ENCODE results near the gene MAN1C1. TPM values are rescaled to one million over a fixed set of nuclear protein-coding genes. Genes with fewer than 3 reads are reported as not detected.
"Not testable (repeated sequence)": the region's sequence is repeated elsewhere in the genome, so short reads cannot be mapped to it uniquely, and the experiment has no call there.

The MAN1C1 gene
- total RNA-seq, 1 experiment from 2014 or later, result 73.9 TPM

DNA sequence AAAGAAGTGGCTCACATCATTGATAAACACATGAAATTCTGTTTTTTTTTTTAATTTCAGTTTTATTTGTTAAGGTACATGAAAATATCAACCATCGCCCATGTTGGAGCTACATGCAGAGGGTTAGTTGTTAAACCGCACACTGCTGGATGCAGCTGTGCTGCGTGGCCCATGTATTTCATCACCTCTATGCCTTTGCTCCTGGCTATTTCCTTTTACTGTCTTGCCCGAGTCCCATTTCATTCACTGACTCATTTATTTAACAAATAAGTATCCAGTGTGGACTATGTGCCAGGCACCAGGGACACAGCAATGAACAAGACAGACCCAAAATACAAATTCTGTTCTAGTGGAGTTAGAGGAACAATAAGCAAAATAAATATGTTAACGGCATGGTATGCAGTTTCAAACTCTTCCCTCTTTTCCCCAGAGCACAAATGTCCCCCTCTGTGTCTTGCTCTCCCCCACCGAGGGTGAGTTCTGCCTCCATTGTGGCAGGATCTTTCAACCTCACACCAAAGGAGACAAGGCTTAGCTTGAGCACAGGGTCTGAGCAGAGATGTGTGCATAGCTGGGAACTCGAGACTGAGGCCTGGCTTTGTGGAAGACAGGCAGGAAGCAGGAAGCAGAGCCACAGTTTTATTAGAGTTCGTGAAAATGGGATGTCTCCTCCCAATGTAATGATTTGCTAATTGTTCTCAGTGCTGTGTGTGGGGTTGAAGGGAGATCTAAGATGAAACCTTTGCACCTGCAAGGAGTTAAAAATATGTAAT lies 44.6 kb downstream of the MAN1C1 start:
- H3K9me3 ChIP-seq (replicated peaks), result no peaks in the 10 kb centered on the region
- no peak overlapping the region for H3K27ac ChIP-seq
- H3K4me1 ChIP-seq, result peaks cover 10% of the 10 kb centered on the region
- no peak for DNase-seq
- H3K4me3 ChIP-seq, result no peak overlapping the region
- peaks cover 15% of the 10 kb centered on the region for H3K36me3 ChIP-seq
- no peaks in the 10 kb centered on the region for H3K27me3 ChIP-seq

- H3K4me1 ChIP-seq, result peaks cover 17% of the 10 kb centered on the region
- DNase-seq, result no peak
- no peak overlapping the region for H3K27ac ChIP-seq
- H3K27me3 ChIP-seq, result no peaks in the 10 kb centered on the region
- peaks cover 15% of the 10 kb centered on the region for H3K36me3 ChIP-seq
- H3K9me3 ChIP-seq (replicated peaks), result no peaks in the 10 kb centered on the region
- no peak overlapping the region for H3K4me3 ChIP-seq
Observed at GRCh38 chr1:25662061-25662460, 45.5 kb downstream of the MAN1C1 start.

GRCh38 chr1:25662959-25663358 lies 46.4 kb downstream of the MAN1C1 start:
- H3K36me3 ChIP-seq, result peaks cover 16% of the 10 kb centered on the region
- not testable (repeated sequence) for H3K4me3 ChIP-seq; H3K27me3 ChIP-seq; H3K9me3 ChIP-seq (replicated peaks); H3K27ac ChIP-seq; DNase-seq
- H3K4me1 ChIP-seq, result peaks cover 23% of the 10 kb centered on the region

- no peak for DNase-seq
- Histone ChIP-seq H3K36me3 (peaks cover 7% of the 10 kb centered on the region), H3K4me3 (no peak overlapping the region), H3K4me1 (peaks cover 23% of the 10 kb centered on the region), H3K27me3 (no peaks in the 10 kb centered on the region), H3K9me3 (replicated peaks) (no peaks in the 10 kb centered on the region), H3K27ac (no peak overlapping the region)
Observed at GRCh38 chr1:25664357-25665199, 48.0 kb downstream of the MAN1C1 start.

DNA sequence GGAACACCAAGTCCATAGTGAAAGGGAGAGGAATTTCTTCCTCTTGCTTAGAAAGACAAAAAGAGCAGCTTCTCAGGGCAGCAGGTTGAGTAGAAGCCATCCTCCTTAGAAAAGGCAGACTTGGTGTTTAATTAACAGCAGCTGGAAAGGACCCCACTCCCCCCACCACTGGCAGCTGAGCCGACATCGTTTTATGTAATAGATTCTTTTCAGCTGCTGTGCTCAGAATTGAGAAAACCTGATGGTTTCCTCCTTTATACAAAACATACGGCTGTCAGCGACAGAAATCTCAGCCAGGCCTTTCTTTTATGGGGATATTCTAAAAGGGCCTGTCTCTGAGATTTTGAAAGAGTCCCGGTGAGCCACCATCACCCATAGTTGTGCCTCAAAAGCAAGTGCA lies 49.9 kb downstream of the MAN1C1 start:
- Histone ChIP-seq H3K9me3 (replicated peaks) (no peaks in the 10 kb centered on the region), H3K4me1 (peaks cover 28% of the 10 kb centered on the region), H3K27ac (peak overlapping the region; percentile 24; the same call in 1 of the 2 replicates), H3K36me3 (peaks cover 10% of the 10 kb centered on the region), H3K27me3 (no peaks in the 10 kb centered on the region), H3K4me3 (no peak overlapping the region)
- DNase-seq, result peak; percentile 48 to 64

DNA sequence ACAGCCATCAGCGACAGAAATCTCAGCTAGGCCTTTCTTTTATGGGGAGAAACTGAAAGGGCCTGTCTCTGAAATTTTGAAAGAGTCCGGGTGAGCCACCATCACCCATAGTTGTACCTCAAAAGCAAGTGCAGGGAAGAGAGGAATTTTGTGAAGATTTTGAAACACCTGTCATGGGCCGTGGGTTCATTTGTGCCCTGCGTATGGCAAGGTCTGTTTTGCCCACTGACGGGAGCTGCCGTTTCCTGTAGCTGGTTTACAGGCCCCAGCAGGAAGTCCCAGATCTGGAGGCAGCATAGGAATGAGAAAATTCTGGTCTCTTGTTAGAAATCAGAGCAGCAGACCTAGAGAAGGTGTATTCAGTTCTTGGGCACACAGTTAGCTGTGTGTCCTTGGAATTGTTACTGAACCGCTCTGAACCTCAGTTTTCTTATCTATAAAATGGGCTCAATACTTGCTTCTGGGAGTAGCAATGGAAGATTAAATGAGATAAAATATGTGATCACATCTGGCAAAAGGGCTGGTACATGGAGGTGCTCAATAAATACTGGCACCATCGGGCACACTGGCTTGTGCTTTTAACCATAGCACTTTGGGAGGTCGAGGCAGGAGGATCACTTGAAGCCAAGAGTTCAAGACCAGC lies 52.5 kb downstream of the MAN1C1 start:
- Histone ChIP-seq H3K36me3 (peaks cover 15% of the 10 kb centered on the region; the same call in 1 of the 2 replicates), H3K4me3 (no peak overlapping the region), H3K27ac (no peak overlapping the region), H3K27me3 (no peaks in the 10 kb centered on the region), H3K9me3 (replicated peaks) (no peaks in the 10 kb centered on the region), H3K4me1 (peaks cover 34% of the 10 kb centered on the region)
- DNase-seq, result no peak

- no peak overlapping the region for H3K27ac ChIP-seq
- H3K36me3 ChIP-seq, result peaks cover 15% of the 10 kb centered on the region; the same call in 1 of the 2 replicates
- no peaks in the 10 kb centered on the region for H3K27me3 ChIP-seq
- peaks cover 42% of the 10 kb centered on the region for H3K4me1 ChIP-seq
- no peak overlapping the region for H3K4me3 ChIP-seq
- no peak for DNase-seq
- no peaks in the 10 kb centered on the region for H3K9me3 ChIP-seq (replicated peaks)
Observed at GRCh38 chr1:25669781-25670567, 53.4 kb downstream of the MAN1C1 start.

- peaks cover 44% of the 10 kb centered on the region for H3K4me1 ChIP-seq
- no peak overlapping the region for H3K4me3 ChIP-seq
- H3K9me3 ChIP-seq (replicated peaks), result no peaks in the 10 kb centered on the region
- H3K36me3 ChIP-seq, result peaks cover 15% of the 10 kb centered on the region; the same call in 1 of the 2 replicates
- no peak overlapping the region for H3K27ac ChIP-seq
- no peaks in the 10 kb centered on the region for H3K27me3 ChIP-seq
- no peak for DNase-seq
Observed at GRCh38 chr1:25671929-25672328, 55.3 kb downstream of the MAN1C1 start.

DNA sequence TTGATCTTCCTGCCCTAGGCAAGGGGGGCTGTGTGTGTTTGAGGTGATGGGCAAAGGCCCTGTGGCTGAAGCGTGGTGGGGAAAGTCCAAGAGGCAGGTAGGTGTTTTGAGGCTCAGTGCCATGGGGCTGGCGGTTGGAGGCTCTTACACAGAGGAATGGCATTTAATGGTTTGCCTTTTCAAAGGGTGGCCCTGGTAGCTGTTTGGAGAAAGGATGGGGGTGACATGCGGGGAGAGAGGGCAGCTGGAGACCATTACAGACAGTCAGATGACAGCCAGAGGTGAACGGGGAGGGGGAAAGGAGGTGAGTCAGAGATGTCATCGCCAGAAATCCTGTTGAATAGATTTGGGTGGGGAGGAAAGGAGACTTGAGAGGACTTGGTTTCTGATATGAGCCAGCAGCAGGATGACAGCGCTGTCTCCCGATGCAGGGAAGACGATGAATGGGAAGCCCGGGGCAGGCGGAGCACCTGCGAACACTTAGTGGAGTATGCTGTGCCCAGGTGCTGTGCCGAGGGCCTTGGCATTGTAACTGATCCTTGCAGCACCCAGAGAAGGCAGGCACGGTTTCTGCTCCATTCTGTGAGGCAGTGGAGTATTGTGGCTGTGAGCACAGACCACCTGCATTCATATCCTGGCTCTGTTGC lies 56.3 kb downstream of the MAN1C1 start:
- no peaks in the 10 kb centered on the region for H3K9me3 ChIP-seq (replicated peaks)

GRCh38 chr1:25673456-25673855 lies 56.9 kb downstream of the MAN1C1 start:
- H3K4me3 ChIP-seq, result no peak overlapping the region
- peaks cover 14% of the 10 kb centered on the region for H3K36me3 ChIP-seq
- H3K27me3 ChIP-seq, result no peaks in the 10 kb centered on the region
- H3K27ac ChIP-seq, result no peak overlapping the region
- H3K4me1 ChIP-seq, result peaks cover 49% of the 10 kb centered on the region
- no peaks in the 10 kb centered on the region for H3K9me3 ChIP-seq (replicated peaks)
- no peak for DNase-seq

More for the DNA sequence above, 56.3 kb downstream of the MAN1C1 start:
- no peak overlapping the region for H3K4me3 ChIP-seq
- H3K36me3 ChIP-seq, result peaks cover 14% of the 10 kb centered on the region
- DNase-seq, result no peak
- H3K27me3 ChIP-seq, result no peaks in the 10 kb centered on the region
- H3K27ac ChIP-seq, result no peak overlapping the region
- peaks cover 45% of the 10 kb centered on the region for H3K4me1 ChIP-seq

GRCh38 chr1:25673962-25674806 lies 57.6 kb downstream of the MAN1C1 start:
- Histone ChIP-seq H3K4me3 (no peak overlapping the region), H3K27ac (no peak overlapping the region), H3K36me3 (peaks cover 15% of the 10 kb centered on the region), H3K27me3 (no peaks in the 10 kb centered on the region), H3K9me3 (replicated peaks) (no peaks in the 10 kb centered on the region), H3K4me1 (peaks cover 49% of the 10 kb centered on the region)
- DNase-seq, result peak; percentile 40 to 71

DNA sequence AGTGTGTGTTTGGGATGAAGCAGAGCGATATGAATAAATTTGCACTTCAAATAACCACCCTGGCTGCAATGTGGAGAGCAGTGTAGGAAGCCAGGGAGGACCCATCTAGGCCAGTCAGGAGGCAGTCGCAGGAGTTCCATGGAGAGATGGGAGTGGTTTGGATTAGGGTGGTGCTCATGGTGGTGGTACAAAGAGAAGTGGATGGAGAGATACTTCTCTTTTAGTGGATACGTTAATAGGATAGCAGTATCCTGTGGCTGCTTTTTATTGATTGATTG lies 58.2 kb downstream of the MAN1C1 start:
- DNase-seq, result no peak
- Histone ChIP-seq H3K9me3 (replicated peaks) (no peaks in the 10 kb centered on the region), H3K4me3 (no peak overlapping the region), H3K27me3 (no peaks in the 10 kb centered on the region), H3K4me1 (peaks cover 47% of the 10 kb centered on the region), H3K27ac (no peak overlapping the region), H3K36me3 (peaks cover 11% of the 10 kb centered on the region)

DNA sequence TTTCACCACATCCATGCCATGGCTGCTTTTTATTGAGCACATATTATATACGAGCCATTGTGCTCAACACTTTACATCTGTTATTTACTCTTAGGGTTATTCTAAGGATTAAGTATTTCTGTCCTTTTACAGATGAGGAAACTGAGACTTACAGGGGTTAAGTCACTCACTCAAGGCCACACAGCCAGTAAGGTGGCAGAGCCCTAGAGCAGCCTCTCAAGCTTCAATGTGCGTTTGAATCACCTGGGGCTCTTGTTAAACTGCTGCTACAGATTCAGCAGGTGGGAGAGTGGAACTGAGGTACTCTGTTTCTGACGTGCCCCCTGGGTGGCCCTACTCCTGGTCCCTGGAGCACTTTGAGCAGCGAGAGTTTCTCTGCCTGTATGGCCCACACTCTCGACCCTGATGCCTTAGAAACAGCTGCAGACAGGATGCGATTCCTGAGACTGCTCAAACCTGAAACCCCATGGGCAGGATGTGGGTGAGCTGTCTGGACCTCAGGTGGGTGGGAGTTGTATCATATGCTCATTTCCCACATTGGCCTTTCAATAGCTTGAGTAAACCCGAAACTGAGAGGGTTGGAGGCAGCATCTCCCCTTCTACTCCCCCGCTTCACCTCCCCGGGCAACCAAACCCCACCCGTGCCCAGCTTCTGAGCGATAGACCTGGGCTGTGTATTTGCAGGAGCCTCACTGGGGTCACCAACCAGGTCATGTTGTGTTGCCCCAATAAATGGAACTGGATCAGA lies 59.3 kb downstream of the MAN1C1 start:
- DNase-seq, result peak; percentile 84 to 93
- Histone ChIP-seq H3K4me3 (no peak overlapping the region), H3K9me3 (replicated peaks) (no peaks in the 10 kb centered on the region), H3K27me3 (no peaks in the 10 kb centered on the region), H3K4me1 (peaks cover 44% of the 10 kb centered on the region), H3K27ac (peak overlapping the region; percentile 90), H3K36me3 (peaks cover 9% of the 10 kb centered on the region)

Measured in SJCRH30 (cell line).